ENCODE measurements around the gene KCNE1. TPM values are rescaled to one million over a fixed set of nuclear protein-coding genes. Genes with fewer than 3 reads are reported as not detected.
A peak's percentile ranks its signal among the peaks of the same experiment; 100 is the strongest.
"Not testable (repeated sequence)": the region's sequence is repeated elsewhere in the genome, so short reads cannot be mapped to it uniquely, and the experiment has no call there.

Gene KCNE1
- total RNA-seq, 2 experiments from 2014 or later, result not detected

DNA sequence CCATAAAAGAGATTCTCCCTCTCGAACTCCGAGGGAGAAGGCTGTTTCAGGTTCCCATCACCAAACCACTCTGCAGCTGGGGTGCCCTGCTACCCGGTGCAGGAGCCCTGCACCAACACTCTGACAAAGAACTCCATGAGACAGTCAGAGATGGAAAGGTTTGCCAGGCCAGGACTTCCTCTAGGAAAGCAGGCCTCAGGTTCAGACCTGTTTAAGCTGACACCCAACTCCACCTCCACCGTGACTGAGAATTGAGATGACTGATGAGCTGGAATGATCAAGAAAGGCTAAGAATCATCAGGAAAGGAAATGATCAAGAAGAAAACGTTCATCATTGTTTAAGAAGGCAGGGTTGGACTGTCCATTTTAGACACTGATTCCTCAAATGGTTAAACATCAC, 46.2 kb upstream of the KCNE1 start:
- Mint-ChIP-seq H3K36me3 (ENCODE audit: low read depth) (peaks cover 4% of the 10 kb centered on the region), H3K4me3 (no peak overlapping the region), H3K27ac (no peak overlapping the region), H3K9me3 (peaks cover 7% of the 10 kb centered on the region), H3K4me1 (ENCODE audit: low read depth) (peaks cover 8% of the 10 kb centered on the region), H3K27me3 (no peaks in the 10 kb centered on the region)
- intact Hi-C loops (cut with micrococcal nuclease), result no loop called here
- ATAC-seq (no peak), DNase-seq (no peak)
- TF ChIP-seq, protein P1, sequence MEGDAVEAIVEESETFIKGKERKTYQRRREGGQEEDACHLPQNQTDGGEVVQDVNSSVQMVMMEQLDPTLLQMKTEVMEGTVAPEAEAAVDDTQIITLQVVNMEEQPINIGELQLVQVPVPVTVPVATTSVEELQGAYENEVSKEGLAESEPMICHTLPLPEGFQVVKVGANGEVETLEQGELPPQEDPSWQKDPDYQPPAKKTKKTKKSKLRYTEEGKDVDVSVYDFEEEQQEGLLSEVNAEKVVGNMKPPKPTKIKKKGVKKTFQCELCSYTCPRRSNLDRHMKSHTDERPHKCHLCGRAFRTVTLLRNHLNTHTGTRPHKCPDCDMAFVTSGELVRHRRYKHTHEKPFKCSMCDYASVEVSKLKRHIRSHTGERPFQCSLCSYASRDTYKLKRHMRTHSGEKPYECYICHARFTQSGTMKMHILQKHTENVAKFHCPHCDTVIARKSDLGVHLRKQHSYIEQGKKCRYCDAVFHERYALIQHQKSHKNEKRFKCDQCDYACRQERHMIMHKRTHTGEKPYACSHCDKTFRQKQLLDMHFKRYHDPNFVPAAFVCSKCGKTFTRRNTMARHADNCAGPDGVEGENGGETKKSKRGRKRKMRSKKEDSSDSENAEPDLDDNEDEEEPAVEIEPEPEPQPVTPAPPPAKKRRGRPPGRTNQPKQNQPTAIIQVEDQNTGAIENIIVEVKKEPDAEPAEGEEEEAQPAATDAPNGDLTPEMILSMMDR (IDR thresholded peaks at IDR 0.05), result no peak
- CTCF ChIA-PET, result interaction anchor here (1.2 to 1.8 kb wide), 2 partner anchors 10 to 15 kb away, joined by 3 to 4 read pairs; no protein-coding TSS in a partner anchor
- POLR2A ChIA-PET, result interaction anchor here (0.7 kb wide), 1 partner anchor 9 kb away, joined by 3 read pairs; no protein-coding TSS in a partner anchor

DNA sequence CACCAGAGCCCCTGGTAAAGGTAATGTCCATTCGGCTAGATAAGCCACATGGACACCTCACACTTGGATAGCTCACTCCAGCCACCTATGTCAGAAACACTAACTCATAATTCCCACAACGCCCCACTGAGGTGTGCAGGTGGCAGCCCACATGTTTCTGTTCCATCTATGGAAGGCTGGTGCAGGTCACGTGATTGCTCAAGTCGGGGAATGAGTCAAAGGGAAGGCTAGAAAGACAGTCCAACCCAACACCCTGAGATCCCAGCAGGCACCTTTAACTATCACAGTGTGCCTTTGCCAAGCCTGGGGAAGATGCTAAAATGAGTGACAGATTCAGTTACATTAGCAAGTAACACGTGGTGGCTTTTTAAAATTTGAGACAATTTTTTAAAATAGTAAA, 45.3 kb upstream of the KCNE1 start:
- H3K27me3 Mint-ChIP-seq, result no peaks in the 10 kb centered on the region
- intact Hi-C loops (cut with micrococcal nuclease), result no loop called here
- no peak overlapping the region for H3K27ac Mint-ChIP-seq
- ChIA-PET POLR2A (no interaction called here), CTCF (interaction anchor here (1.2 kb wide), 1 partner anchor 11 kb away, joined by 3 read pairs; no protein-coding TSS in a partner anchor)
- no peak for ATAC-seq
- peaks cover 7% of the 10 kb centered on the region for H3K9me3 Mint-ChIP-seq
- H3K36me3 Mint-ChIP-seq (ENCODE audit: low read depth), result peaks cover 4% of the 10 kb centered on the region
- H3K4me1 Mint-ChIP-seq (ENCODE audit: low read depth), result peaks cover 12% of the 10 kb centered on the region
- TF ChIP-seq, protein P1 (IDR thresholded peaks at IDR 0.05), result no peak
- no peak for DNase-seq
- no peak overlapping the region for H3K4me3 Mint-ChIP-seq

DNA sequence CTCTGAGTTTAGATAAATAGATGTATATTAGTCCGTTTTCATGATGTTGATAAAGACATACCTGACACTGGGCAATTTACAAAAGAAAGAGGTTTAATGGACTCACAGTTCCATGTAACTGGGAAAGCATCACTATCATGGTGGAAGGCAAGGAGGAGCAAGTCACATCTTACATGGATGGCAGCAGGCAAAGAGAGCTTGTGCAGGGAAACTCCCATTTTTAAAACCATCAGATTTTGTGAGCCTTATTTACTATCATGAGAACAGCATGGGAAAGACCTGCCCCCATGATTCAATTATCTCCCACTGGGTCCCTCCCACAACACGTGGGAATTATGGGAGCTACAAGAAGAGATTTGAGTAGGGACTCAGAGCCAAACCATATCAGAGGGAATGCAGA, 42.7 kb upstream of the KCNE1 start:
- ATAC-seq; DNase-seq; H3K9me3 Mint-ChIP-seq; H3K27ac Mint-ChIP-seq; POLR2A ChIA-PET; H3K36me3 Mint-ChIP-seq (ENCODE audit: low read depth); H3K4me3 Mint-ChIP-seq; H3K27me3 Mint-ChIP-seq; intact Hi-C loops (cut with micrococcal nuclease): not testable (repeated sequence)
- H3K4me1 Mint-ChIP-seq (ENCODE audit: low read depth), result peaks cover 12% of the 10 kb centered on the region
- CTCF ChIA-PET, result interaction anchor here (0.6 to 1.0 kb wide), 3 partner anchors 26 to 287 kb away, joined by 3 read pairs; no protein-coding TSS in a partner anchor

DNA sequence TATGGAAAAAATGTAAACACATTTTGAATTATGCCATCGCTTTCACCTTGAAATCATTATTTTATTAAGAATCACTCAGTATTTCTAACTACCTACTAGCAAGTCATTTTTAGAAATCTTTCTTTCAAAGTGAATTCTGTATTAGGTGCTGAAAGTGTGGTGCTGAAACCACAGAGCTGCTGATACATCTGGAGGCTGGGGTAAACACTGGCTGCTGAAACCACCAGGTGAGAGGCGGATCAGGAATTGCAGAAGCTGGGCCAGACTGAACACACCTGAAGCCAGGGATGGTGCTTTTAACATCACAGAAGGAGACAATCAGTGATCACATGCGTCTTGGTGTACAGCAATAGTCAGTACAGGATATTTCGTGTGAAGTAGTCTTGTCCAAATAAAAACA, 42.2 kb upstream of the KCNE1 start:
- no peak for DNase-seq
- TF ChIP-seq, protein P1 (IDR thresholded peaks at IDR 0.05), result no peak
- peaks cover 4% of the 10 kb centered on the region for H3K36me3 Mint-ChIP-seq (ENCODE audit: low read depth)
- H3K4me1 Mint-ChIP-seq (ENCODE audit: low read depth), result peaks cover 12% of the 10 kb centered on the region
- ChIA-PET POLR2A (no interaction called here), CTCF (interaction anchor here (0.8 to 1.0 kb wide), 2 partner anchors 27 to 77 kb away, joined by 3 read pairs; no protein-coding TSS in a partner anchor)
- ATAC-seq, result no peak
- no peak overlapping the region for H3K27ac Mint-ChIP-seq
- no peaks in the 10 kb centered on the region for H3K27me3 Mint-ChIP-seq
- intact Hi-C loops (cut with micrococcal nuclease), result no loop called here
- H3K9me3 Mint-ChIP-seq, result peaks cover 7% of the 10 kb centered on the region
- H3K4me3 Mint-ChIP-seq, result no peak overlapping the region

DNA sequence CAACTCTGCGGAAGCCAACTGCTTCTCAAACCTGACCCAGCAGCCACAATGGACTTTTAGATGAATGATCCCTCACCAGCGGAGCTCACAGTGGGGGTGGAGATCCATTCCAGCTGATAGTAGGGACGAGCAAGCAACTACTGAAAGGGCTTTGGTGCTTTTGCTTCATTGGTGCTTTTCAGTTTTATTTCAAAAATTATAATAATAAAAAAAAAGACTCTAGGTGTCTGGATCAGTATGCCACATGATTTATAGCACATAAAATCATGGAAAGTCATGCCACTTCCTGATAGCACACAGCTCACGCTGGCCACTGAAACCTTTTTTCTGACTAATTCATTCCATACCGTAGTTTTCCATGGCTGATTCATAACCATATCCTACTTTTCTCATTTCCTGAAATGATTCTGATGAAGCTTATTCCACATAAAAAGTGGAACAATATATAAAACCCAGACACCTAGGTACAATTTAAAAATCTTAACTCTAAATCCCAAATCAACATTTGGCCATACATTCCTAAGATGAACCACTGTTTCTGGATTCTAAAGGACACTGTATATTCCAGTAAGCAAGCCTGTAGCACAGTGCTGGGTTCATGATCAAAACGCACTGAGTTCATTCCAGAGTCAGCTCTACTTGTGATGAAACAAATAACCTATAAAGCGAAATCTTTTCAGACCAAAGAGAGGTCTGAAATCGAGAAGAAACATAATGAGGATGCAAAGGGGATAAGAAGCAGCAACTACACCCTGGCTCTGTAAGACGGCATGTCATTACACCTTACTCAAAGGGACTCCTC, 41.3 kb upstream of the KCNE1 start:
- POLR2A ChIA-PET, result no interaction called here
- no peaks in the 10 kb centered on the region for H3K27me3 Mint-ChIP-seq
- CTCF ChIA-PET, result interaction anchor here (0.7 to 1.0 kb wide), 3 partner anchors 9 to 28 kb away, joined by 3 read pairs; no protein-coding TSS in a partner anchor
- TF ChIP-seq, protein P1 (IDR thresholded peaks at IDR 0.05), result no peak
- H3K27ac Mint-ChIP-seq, result peak overlapping the region; percentile 48
- intact Hi-C loops (cut with micrococcal nuclease), result no loop called here
- peaks cover 4% of the 10 kb centered on the region for H3K36me3 Mint-ChIP-seq (ENCODE audit: low read depth)
- no peak for DNase-seq
- no peak overlapping the region for H3K4me3 Mint-ChIP-seq
- no peak for ATAC-seq
- H3K9me3 Mint-ChIP-seq, result peaks cover 7% of the 10 kb centered on the region
- peaks cover 12% of the 10 kb centered on the region for H3K4me1 Mint-ChIP-seq (ENCODE audit: low read depth)

Measured in activated CD8-positive, alpha-beta T cell treated with anti-CD3 and anti-CD28 coated beads for 36 hours (primary cell).